Sigmoid colon (tissue), 7 donors: Measurements from ENCODE around the gene BCL7C. TPM values are rescaled to one million over a fixed set of nuclear protein-coding genes. Genes with fewer than 3 reads are reported as not detected.

Source experiments
- DNase-seq: peaks from one replicate; pipeline ENCODE4 v3.0.0-alpha.2; 2019
- H3K27ac ChIP-seq, 4 donors: fragments of 200-600 bp; sonication (generic); one replicate each; pipeline ENCODE4 v1.5.1; 2016 to 2019; ENCODE audit warnings: mild to moderate bottlenecking in 1 of 4
- H3K27me3 ChIP-seq, 3 donors: fragments of 200-600 bp; sonication (generic); one replicate each; pipeline ENCODE4 v1.5.1; 2019; ENCODE audit warnings: mild to moderate bottlenecking in 1 of 3
- H3K36me3 ChIP-seq, 4 donors: fragments of 200-600 bp; sonication (generic); one replicate each; pipeline ENCODE4 v1.5.1; 2016 to 2019
- H3K4me1 ChIP-seq, 4 donors: fragments of 200-600 bp; sonication (generic); one replicate each; pipeline ENCODE4 v1.5.1; 2017 to 2019
- H3K4me3 ChIP-seq, 4 donors: fragments of 200-600 bp; sonication (generic); one replicate each; pipeline ENCODE4 v1.5.1; 2017 to 2019; ENCODE audit warnings: mild to moderate bottlenecking in 2 of 4, moderate library complexity in 1 of 4
- H3K9me3 ChIP-seq, 4 donors: fragments of 200-600 bp in 3 of 4; sonication (generic) in 3 of 4; one replicate each; pipeline versions ENCODE4 v1.5.1 to v1.6.1; 2013 to 2019
- CTCF ChIP-seq, 4 experiments: fragments of 450-650 bp in 3 of 4; fragments of 200-600 bp in 1 of 4; IDR thresholded peaks; one replicate each; pipeline ENCODE4 v1.5.1; 2016 to 2019; ENCODE audit warnings: antibody characterized with exemption in 4 of 4, mild to moderate bottlenecking in 3 of 4, moderate library complexity in 2 of 4
- EP300 ChIP-seq, 4 donors: sonication (generic); formaldehyde crosslinking; IDR thresholded peaks; one replicate each; pipeline ENCODE4 v1.6.1; 2017; ENCODE audit warnings: antibody characterized with exemption in 4 of 4
- POLR2A ChIP-seq, 2 donors: fragments of 450-650 bp; IDR thresholded peaks; one replicate each; pipeline ENCODE4 v1.6.1; 2016; ENCODE audit warnings: antibody characterized with exemption in 2 of 2, mild to moderate bottlenecking in 2 of 2, moderate library complexity in 2 of 2
- POLR2AphosphoS5 ChIP-seq, 4 donors: sonication (generic); formaldehyde crosslinking; IDR thresholded peaks; one replicate each; pipeline ENCODE4 v1.6.1; 2017; ENCODE audit warnings: antibody characterized with exemption in 4 of 4
- WGBS, 2 donors: extraction: QIAGEN DNeasy Blood & Tissue Kit; methylation state at CpG; one replicate each; pipeline ENCODE4 v1.1.7; 2013; 5-methylcytosine and 5-hydroxymethylcytosine counted together
- intact Hi-C: fragments of 100-400 bp; cut with DNase I; formaldehyde crosslinking; loops from one replicate; pipeline ENCODE4 v1.15.1; 2023
- polyA plus RNA-seq, 3 donors: library from polyadenylated mRNA; stranded (reverse); fragments of 200-250 nt; gene quantifications; one replicate each; pipeline ENCODE4 v1.2.3, GENCODE V29; 2013
- total RNA-seq, 4 donors: library from RNA; depleted of rRNA; stranded (reverse); fragments of >200 nt; gene quantifications; one replicate each; pipeline ENCODE4 v1.1.0, GENCODE V29; 2016
- donor health status: healthy with polysubstance abuse.
- donor health status: Bipolar disorder and iron deficiency.
- donor health status: healthy.

Gene BCL7C
- total and polyA plus RNA-seq, 7 donors = 27.9 to 63.1 (median 45.7) TPM

- TF ChIP-seq POLR2AphosphoS5 (IDR thresholded peaks at IDR 0.05) (no peak), POLR2A (IDR thresholded peaks at IDR 0.05) (no peak), EP300 (IDR thresholded peaks at IDR 0.05) (no peak), CTCF (IDR thresholded peaks at IDR 0.05) (no peak)
- no peak for DNase-seq
- WGBS, 2 donors = 76 to 80% methylated on average over 10 of the region's 10 CpGs
- Histone ChIP-seq H3K27ac (no peak overlapping the region), H3K36me3 (peaks cover 0 to 25% (median 12%) of the 10 kb centered on the region in 4 donors), H3K9me3 (no peaks in the 10 kb centered on the region), H3K4me1 (peaks cover 0 to 38% (median 36%) of the 10 kb centered on the region in 4 donors), H3K4me3 (no peak overlapping the region), H3K27me3 (no peaks in the 10 kb centered on the region)
- intact Hi-C loops = loop anchor here (2.0 to 10.0 kb wide), 2 partner anchors 23 to 271 kb away; partner anchors contain the start of genes FBRS, ORAI3 and PRR14
Measured at GRCh38 chr16:30925995-30926811, 32.3 kb upstream of the BCL7C start.

- Histone ChIP-seq H3K9me3 (no peaks in the 10 kb centered on the region), H3K4me3 (no peak overlapping the region), H3K27ac (peak overlapping the region in 3 of 4 donors; percentile 20 to 94 (median 91)), H3K4me1 (peaks cover 0 to 40% (median 37%) of the 10 kb centered on the region in 4 donors), H3K36me3 (peaks cover 0 to 21% (median 6%) of the 10 kb centered on the region in 4 donors), H3K27me3 (no peaks in the 10 kb centered on the region)
- no peak for TF ChIP-seq POLR2A (IDR thresholded peaks at IDR 0.05)
- no peak for TF ChIP-seq POLR2AphosphoS5 (IDR thresholded peaks at IDR 0.05)
- no peak for TF ChIP-seq CTCF (IDR thresholded peaks at IDR 0.05)
- TF ChIP-seq EP300 (IDR thresholded peaks at IDR 0.05) = no peak
- intact Hi-C loops = loop anchor here (2.0 to 10.0 kb wide), 2 partner anchors 23 to 271 kb away; partner anchors contain the start of genes FBRS, ORAI3 and PRR14
- DNase-seq = no peak
- WGBS, 2 donors = 94 to 96% methylated on average over 26 of the region's 26 CpGs
Measured at GRCh38 chr16:30925632-30925987, 31.7 kb upstream of the BCL7C start.

GRCh38 chr16:30924913-30925631 is 31.2 kb upstream of the BCL7C start:
- 81 to 83% methylated on average over 11 of the region's 11 CpGs for WGBS, 2 donors
- H3K27me3 ChIP-seq = no peaks in the 10 kb centered on the region
- peaks cover 0 to 15% (median under 1%) of the 10 kb centered on the region in 4 donors for H3K36me3 ChIP-seq
- H3K9me3 ChIP-seq = no peaks in the 10 kb centered on the region
- H3K4me1 ChIP-seq = peaks cover 0 to 40% (median 37%) of the 10 kb centered on the region in 4 donors
- peak overlapping the region in 3 of 4 donors; percentile 69 to 90 (median 90) for H3K4me3 ChIP-seq
- DNase-seq = no peak
- no peak for TF ChIP-seq EP300 (IDR thresholded peaks at IDR 0.05)
- no peak for TF ChIP-seq POLR2AphosphoS5 (IDR thresholded peaks at IDR 0.05)
- TF ChIP-seq CTCF (IDR thresholded peaks at IDR 0.05) = no peak
- intact Hi-C loops = loop anchor here (2.0 to 10.0 kb wide), 2 partner anchors 24 to 270 kb away; partner anchors contain the start of genes FBRS, ORAI3 and PRR14
- peak overlapping the region; percentile 87 to 95 (median 92) for H3K27ac ChIP-seq

GRCh38 chr16:30924076-30924912 is 30.4 kb upstream of the BCL7C start:
- no peaks in the 10 kb centered on the region for H3K27me3 ChIP-seq
- TF ChIP-seq EP300 (IDR thresholded peaks at IDR 0.05) (no peak), POLR2AphosphoS5 (IDR thresholded peaks at IDR 0.05) (no peak), CTCF (IDR thresholded peaks at IDR 0.05) (no peak), POLR2A (IDR thresholded peaks at IDR 0.05) (no peak)
- no peak for DNase-seq
- H3K36me3 ChIP-seq = peaks cover 0 to 9% (median 0%) of the 10 kb centered on the region in 4 donors
- intact Hi-C loops = loop anchor here (2.0 to 10.0 kb wide), 2 partner anchors 25 to 269 kb away; partner anchors contain the start of genes FBRS, ORAI3 and PRR14
- 4% methylated on average over 53 of the region's 53 CpGs for WGBS, 2 donors
- H3K27ac ChIP-seq = peak overlapping the region; percentile 87 to 95 (median 92)
- H3K4me3 ChIP-seq = peak overlapping the region; percentile 69 to 90 (median 80)
- peaks cover 0 to 40% (median 37%) of the 10 kb centered on the region in 4 donors for H3K4me1 ChIP-seq
- no peaks in the 10 kb centered on the region for H3K9me3 ChIP-seq
